GM12874 (cell line): ENCODE measurements around the gene PPIF.

Experiments used
- TF ChIP-seq, protein P1 (sequence below): IDR thresholded peaks from 2 replicates; pipeline ENCODE4 v1.5.1; 2011; ENCODE audit warnings: low read depth, mild to moderate bottlenecking, control low read depth, low read length, moderate library complexity; ENCODE audit not compliant: insufficient read depth

Gene PPIF

GRCh38 chr10:79381804-79382221 is 34.5 kb downstream of the PPIF start:
- TF ChIP-seq, protein P1, sequence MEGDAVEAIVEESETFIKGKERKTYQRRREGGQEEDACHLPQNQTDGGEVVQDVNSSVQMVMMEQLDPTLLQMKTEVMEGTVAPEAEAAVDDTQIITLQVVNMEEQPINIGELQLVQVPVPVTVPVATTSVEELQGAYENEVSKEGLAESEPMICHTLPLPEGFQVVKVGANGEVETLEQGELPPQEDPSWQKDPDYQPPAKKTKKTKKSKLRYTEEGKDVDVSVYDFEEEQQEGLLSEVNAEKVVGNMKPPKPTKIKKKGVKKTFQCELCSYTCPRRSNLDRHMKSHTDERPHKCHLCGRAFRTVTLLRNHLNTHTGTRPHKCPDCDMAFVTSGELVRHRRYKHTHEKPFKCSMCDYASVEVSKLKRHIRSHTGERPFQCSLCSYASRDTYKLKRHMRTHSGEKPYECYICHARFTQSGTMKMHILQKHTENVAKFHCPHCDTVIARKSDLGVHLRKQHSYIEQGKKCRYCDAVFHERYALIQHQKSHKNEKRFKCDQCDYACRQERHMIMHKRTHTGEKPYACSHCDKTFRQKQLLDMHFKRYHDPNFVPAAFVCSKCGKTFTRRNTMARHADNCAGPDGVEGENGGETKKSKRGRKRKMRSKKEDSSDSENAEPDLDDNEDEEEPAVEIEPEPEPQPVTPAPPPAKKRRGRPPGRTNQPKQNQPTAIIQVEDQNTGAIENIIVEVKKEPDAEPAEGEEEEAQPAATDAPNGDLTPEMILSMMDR: no peak

- TF ChIP-seq, protein P1: no peak
These were observed 35.2 kb downstream of the PPIF start for GRCh38 chr10:79382491-79382941.

- TF ChIP-seq, protein P1: no peak
These were observed 36.8 kb downstream of the PPIF start for GRCh38 chr10:79383974-79384606.

GRCh38 chr10:79384773-79385391 is 37.6 kb downstream of the PPIF start:
- TF ChIP-seq, protein P1: no peak

DNA sequence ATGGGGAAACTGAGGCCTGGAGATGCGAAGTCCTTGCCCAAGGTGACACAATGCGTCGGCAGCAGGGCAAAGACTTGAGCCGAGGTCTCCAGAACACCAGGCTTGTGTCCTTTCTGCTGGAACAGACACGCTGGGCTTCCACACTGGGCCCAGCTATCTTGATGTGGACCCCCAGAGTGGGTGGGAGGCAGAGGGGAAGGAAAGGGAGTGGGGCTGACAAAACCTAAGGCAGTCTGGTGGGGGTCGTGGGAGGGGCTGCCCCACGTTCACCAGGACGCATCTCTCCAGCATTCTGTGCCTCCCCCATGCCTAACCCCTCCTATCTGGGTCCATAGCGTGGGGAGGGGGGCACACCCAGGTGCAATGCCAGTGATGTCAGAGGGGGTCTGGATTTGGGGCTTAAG is 38.1 kb downstream of the PPIF start:
- TF ChIP-seq, protein P1: no peak

GRCh38 chr10:79385804-79386531 is 38.7 kb downstream of the PPIF start:
- TF ChIP-seq, protein P1: 0 out of 2 replicates have a peak, but pooled peaks have one; percentile 5
